ENCODE measurements around the gene SYPL1.

- TF ChIP-seq CTCF (IDR thresholded peaks at IDR 0.05) (no peak), POLR2AphosphoS5 (IDR thresholded peaks at IDR 0.05; ENCODE audit: low read depth, low read length) (no peak), TCF7L2 (IDR thresholded peaks at IDR 0.05; ENCODE audit: low read depth, low read length) (no peak), REST (IDR thresholded peaks at IDR 0.05; ENCODE audit: insufficient read depth in 1 of 2, low read depth in 2 of 2, low read length in 1 of 2) (no peak), SIN3A (IDR thresholded peaks at IDR 0.05; ENCODE audit: borderline replicate concordance, insufficient read depth, low read depth, low read length) (no peak)
These were observed 50.7 kb downstream of the SYPL1 start for GRCh38 chr7:106061301-106061979.

Data from Panc1 (cell line).